Measurements from ENCODE around the gene AASDH. TPM values are rescaled to one million over a fixed set of nuclear protein-coding genes. Genes with fewer than 3 reads are reported as not detected.

Gene AASDH
- polyA plus RNA-seq, 2 of the 4 experiments (the other 2 are of a cell fraction) = 4.8 to 12.2 TPM

- Histone ChIP-seq H3K4me1 (no peaks in the 10 kb centered on the region), H3K9me3 (no peaks in the 10 kb centered on the region), H3K4me2 (no peak overlapping the region), H3K27ac (no peak overlapping the region), H3K4me3 (no peak overlapping the region)
- ATAC-seq (no peak), FAIRE-seq (no peak), DNase-seq (ENCODE audit: low read depth in 1 of 2, low spot score in 1 of 2) (no peak)
- POLR2A ChIA-PET = interaction anchor here (0.6 kb wide), 1 partner anchor 15 kb away, joined by 3 read pairs; no protein-coding TSS in a partner anchor
- 61% methylated on average over 8 of the region's 8 CpGs for WGBS (ENCODE audit: missing lambda C conversion rate)
- TF ChIP-seq ZFP36 (IDR thresholded peaks at IDR 0.05; ENCODE audit: borderline replicate concordance, partially characterized antibody) (no peak), ZSCAN20 (CRISPR knock-in tag; IDR thresholded peaks at IDR 0.05) (no peak), CBX2 (IDR thresholded peaks at IDR 0.05; ENCODE audit: borderline replicate concordance, low read depth) (no peak), CTCF (IDR thresholded peaks at IDR 0.05) (no peak), TP53 (CRISPR knock-in tag; IDR thresholded peaks at IDR 0.05) (no peak), MAX (IDR thresholded peaks at IDR 0.05) (no peak), BCL3 (IDR thresholded peaks at IDR 0.05) (no peak), CBX8 (IDR thresholded peaks at IDR 0.05) (no peak), SMC3 (IDR thresholded peaks at IDR 0.05) (no peak), REST (IDR thresholded peaks at IDR 0.05) (no peak), MAZ (IDR thresholded peaks at IDR 0.05; ENCODE audit: borderline replicate concordance, low read depth, low read length) (no peak), GATA3 (IDR thresholded peaks at IDR 0.05; ENCODE audit: borderline replicate concordance) (no peak), ZNF302 (CRISPR knock-in tag; IDR thresholded peaks at IDR 0.05) (no peak), USF2 (IDR thresholded peaks at IDR 0.05) (no peak), BHLHE40 (IDR thresholded peaks at IDR 0.05; ENCODE audit: low read depth, low read length) (no peak), POLR2A (IDR thresholded peaks at IDR 0.05; ENCODE audit: low read length) (no peak), PHF8 (IDR thresholded peaks at IDR 0.05; ENCODE audit: borderline replicate concordance, low read depth) (no peak), E2F6 (IDR thresholded peaks at IDR 0.05; ENCODE audit: borderline replicate concordance, low read depth) (no peak)
- CTCF ChIA-PET = interaction anchor here (0.6 to 1.0 kb wide), 2 partner anchors 24 to 30 kb away, joined by 3 to 4 read pairs; no protein-coding TSS in a partner anchor
These were observed 15.7 kb downstream of the AASDH start for GRCh38 chr4:56371426-56372220.
